Thyroid gland (tissue), 4 donors: ENCODE results near the gene ALDH4A1. TPM values are rescaled to one million over a fixed set of nuclear protein-coding genes. Genes with fewer than 3 reads are reported as not detected.

Experiments
- DNase-seq, 2 donors: peaks; one replicate each; pipeline ENCODE4 v3.0.0-alpha.2; 2019
- H3K27ac ChIP-seq, 3 donors: fragments of 200-600 bp; sonication (generic); 1 replicate in 2 of 3; 2 replicates in 1 of 3; pipeline ENCODE4 v1.5.1; 2016 to 2019; ENCODE audit warnings: mild to moderate bottlenecking in 1 of 3, moderate library complexity in 1 of 3
- H3K27me3 ChIP-seq: fragments of 200-600 bp; sonication (generic); one replicate; pipeline ENCODE4 v1.5.1; 2019
- H3K36me3 ChIP-seq, 2 donors: fragments of 200-600 bp; sonication (generic); one replicate each; pipeline ENCODE4 v1.5.1; 2016 to 2019
- H3K4me1 ChIP-seq, 2 donors: fragments of 200-600 bp; sonication (generic); one replicate each; pipeline ENCODE4 v1.5.1; 2017 to 2019
- H3K4me3 ChIP-seq, 3 donors: fragments of 200-600 bp; sonication (generic); replicated peaks in 1 of 3; 1 replicate in 2 of 3; 2 replicates in 1 of 3; pipeline ENCODE4 v1.5.1; 2016; ENCODE audit warnings: mild to moderate bottlenecking in 1 of 3
- H3K9me3 ChIP-seq: fragments of 200-600 bp; sonication (generic); one replicate; pipeline ENCODE4 v1.5.1; 2017
- POLR2A ChIP-seq, 2 donors: fragments of 450-650 bp; IDR thresholded peaks; one replicate each; pipeline ENCODE4 v1.6.1; 2017; ENCODE audit warnings: antibody characterized with exemption in 2 of 2, mild to moderate bottlenecking in 2 of 2, moderate library complexity in 1 of 2
- WGBS, 2 donors: methylation state at CpG; one replicate each; pipeline ENCODE4 v1.1.5; 2017; 5-methylcytosine and 5-hydroxymethylcytosine counted together
- intact Hi-C: fragments of 100-400 bp; cut with DNase I; formaldehyde crosslinking; loops from one replicate; pipeline ENCODE4 v1.15.1; 2023
- total RNA-seq, 4 donors: library from RNA; depleted of rRNA; stranded (reverse); fragments of >200 nt; gene quantifications; one replicate each; pipeline ENCODE4 v1.2.3, GENCODE V29; 2016
- TF ChIP-seq, protein P1 (sequence below), 6 experiments: fragments of 200-600 bp in 3 of 6; fragments of 450-650 bp in 3 of 6; sonication (generic) in 3 of 6; IDR thresholded peaks; one replicate each; pipeline ENCODE4 v1.5.1; 2016 to 2019; ENCODE audit warnings: antibody characterized with exemption in 6 of 6, mild to moderate bottlenecking in 2 of 6, inconsistent platforms in 1 of 6, moderate library complexity in 1 of 6

The ALDH4A1 gene
- total RNA-seq, 4 donors from 2014 or later: 5.4 to 29.9 (median 18.6) TPM

DNA sequence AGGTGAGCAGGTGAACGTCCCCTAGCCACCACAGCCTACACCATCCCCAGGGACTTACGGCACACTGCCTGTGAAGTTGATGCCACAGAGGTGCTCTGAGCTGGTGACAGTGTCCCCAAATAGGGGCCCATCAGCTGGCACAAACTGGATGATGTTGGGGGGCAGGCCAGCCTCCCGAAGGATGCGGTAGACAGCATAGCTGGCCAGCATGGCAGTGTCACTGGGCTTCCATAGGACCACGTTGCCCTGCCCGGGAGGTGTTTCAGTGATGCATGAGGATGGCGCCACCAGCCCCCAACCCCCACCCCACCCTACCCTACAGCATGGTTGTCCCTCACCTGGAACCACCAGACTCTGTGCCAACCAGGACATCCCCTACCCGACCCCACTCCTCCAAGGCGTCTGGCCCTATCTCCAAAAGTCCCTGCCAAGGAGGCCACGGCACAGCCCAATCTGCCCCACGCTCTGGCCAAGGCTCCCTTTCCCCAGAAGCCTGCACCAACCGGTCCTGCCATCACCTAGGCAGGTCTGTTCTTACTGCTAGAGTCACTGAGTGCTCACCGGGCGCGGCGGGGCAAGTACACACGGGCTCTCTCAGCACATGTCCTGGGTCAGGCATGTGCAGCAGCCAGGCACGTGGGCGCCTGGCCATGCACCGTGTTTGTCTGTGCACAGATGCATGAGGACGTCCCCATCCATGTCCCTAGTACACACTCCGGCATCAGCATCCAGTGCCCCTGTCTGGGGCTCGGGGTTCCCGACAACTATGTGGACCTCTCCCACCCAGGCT lies 20.5 kb downstream of the ALDH4A1 start:
- no peaks in the 10 kb centered on the region for H3K36me3 ChIP-seq

DNA sequence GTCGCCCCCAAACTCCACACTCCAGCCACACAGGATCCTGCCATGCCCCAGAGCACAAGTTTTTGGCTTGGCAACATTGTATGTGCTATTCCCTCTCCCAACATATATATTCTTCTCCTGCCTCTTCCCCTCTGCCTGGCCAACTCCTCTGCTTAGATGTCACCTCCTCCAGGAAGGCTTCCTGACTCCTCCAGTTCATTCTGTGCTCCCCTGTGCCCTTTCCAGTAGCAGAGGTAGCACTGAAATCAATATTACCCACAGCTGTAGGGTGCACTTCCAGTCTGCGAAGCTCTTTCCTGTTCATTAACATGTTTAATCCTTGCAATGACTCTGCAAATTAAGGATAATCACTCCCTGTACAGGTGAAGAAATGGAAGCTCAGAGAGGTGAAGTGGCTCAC lies 21.2 kb downstream of the ALDH4A1 start:
- Histone ChIP-seq H3K36me3 (no peaks in the 10 kb centered on the region), H3K4me3 (no peak overlapping the region), H3K27ac (no peak overlapping the region), H3K27me3 (no peaks in the 10 kb centered on the region), H3K4me1 (peaks cover 0 to 3% of the 10 kb centered on the region in 2 donors), H3K9me3 (no peaks in the 10 kb centered on the region)
- intact Hi-C loops: no loop called here
- 98 to 100% methylated on average over 2 of the region's 2 CpGs for WGBS, 2 donors
- TF ChIP-seq, protein P1, sequence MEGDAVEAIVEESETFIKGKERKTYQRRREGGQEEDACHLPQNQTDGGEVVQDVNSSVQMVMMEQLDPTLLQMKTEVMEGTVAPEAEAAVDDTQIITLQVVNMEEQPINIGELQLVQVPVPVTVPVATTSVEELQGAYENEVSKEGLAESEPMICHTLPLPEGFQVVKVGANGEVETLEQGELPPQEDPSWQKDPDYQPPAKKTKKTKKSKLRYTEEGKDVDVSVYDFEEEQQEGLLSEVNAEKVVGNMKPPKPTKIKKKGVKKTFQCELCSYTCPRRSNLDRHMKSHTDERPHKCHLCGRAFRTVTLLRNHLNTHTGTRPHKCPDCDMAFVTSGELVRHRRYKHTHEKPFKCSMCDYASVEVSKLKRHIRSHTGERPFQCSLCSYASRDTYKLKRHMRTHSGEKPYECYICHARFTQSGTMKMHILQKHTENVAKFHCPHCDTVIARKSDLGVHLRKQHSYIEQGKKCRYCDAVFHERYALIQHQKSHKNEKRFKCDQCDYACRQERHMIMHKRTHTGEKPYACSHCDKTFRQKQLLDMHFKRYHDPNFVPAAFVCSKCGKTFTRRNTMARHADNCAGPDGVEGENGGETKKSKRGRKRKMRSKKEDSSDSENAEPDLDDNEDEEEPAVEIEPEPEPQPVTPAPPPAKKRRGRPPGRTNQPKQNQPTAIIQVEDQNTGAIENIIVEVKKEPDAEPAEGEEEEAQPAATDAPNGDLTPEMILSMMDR (IDR thresholded peaks at IDR 0.05): no peak
- TF ChIP-seq POLR2A (IDR thresholded peaks at IDR 0.05): no peak
- no peak for DNase-seq

More for the DNA sequence above, 20.5 kb downstream of the ALDH4A1 start:
- Histone ChIP-seq H3K9me3 (no peaks in the 10 kb centered on the region), H3K27me3 (no peaks in the 10 kb centered on the region), H3K27ac (no peak overlapping the region), H3K4me3 (no peak overlapping the region), H3K4me1 (peaks cover 0 to 3% of the 10 kb centered on the region in 2 donors)
- intact Hi-C loops: no loop called here
- DNase-seq: no peak
- WGBS, 2 donors: 84 to 96% methylated on average over 12 to 18 of the region's 24 CpGs
- TF ChIP-seq POLR2A (IDR thresholded peaks at IDR 0.05): no peak
- TF ChIP-seq, protein P1 (IDR thresholded peaks at IDR 0.05): no peak

DNA sequence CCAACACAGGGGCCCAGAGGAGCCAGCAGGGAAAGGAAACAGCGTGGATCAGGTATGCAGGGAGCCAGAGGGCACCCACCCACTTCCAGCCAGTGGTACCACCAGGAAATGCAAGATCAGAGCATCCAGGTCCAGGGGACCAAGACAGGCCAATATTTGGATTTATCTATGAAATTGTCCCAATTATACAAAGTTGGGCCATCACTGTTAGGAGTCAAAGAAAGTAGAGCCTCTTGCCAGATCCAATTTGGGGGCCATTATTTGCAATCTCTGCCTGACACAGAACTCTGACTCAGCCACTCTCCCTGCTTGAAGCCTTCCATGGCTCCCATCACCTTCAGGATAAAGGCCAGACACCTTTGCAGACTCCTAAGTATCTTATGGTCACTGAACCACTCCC lies 21.8 kb downstream of the ALDH4A1 start:
- 88 to 100% methylated on average over 1 of the region's 1 CpG for WGBS, 2 donors
- Histone ChIP-seq H3K36me3 (no peaks in the 10 kb centered on the region), H3K27ac (no peak overlapping the region), H3K27me3 (no peaks in the 10 kb centered on the region), H3K4me3 (no peak overlapping the region), H3K9me3 (no peaks in the 10 kb centered on the region), H3K4me1 (peaks cover 0 to 3% of the 10 kb centered on the region in 2 donors)
- intact Hi-C loops: no loop called here
- TF ChIP-seq, protein P1 (IDR thresholded peaks at IDR 0.05): no peak
- no peak for TF ChIP-seq POLR2A (IDR thresholded peaks at IDR 0.05)
- no peak for DNase-seq

DNA sequence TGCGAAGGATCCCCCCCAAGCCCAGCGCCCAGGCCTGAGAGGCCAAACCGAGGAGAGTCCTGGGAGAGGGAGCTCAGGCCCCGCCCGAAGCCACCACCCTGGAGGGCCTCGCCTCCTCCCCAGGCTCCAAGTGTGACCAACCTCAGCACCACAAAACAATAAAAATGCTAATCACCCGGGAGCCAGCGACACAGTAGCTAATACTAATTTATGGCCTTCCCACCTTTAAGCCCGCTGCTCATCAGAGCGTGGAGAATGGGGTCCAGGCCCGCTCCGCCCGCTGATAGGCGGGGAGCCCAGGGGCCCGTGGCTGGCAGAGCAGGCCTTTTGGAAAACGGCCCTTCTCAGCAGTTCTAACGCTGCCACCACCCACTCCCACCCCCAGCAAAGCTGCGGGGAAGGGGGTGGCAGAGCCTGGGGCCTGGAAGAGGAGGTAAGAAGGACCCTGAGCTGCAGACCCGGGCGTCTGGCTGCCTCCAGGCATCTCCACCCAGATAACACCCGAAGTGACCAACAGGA lies 22.5 kb downstream of the ALDH4A1 start:
- intact Hi-C loops: no loop called here

More for the DNA sequence above, 22.5 kb downstream of the ALDH4A1 start:
- Histone ChIP-seq H3K4me1 (peaks cover 0 to 3% of the 10 kb centered on the region in 2 donors), H3K4me3 (no peak overlapping the region), H3K27ac (no peak overlapping the region), H3K9me3 (no peaks in the 10 kb centered on the region), H3K27me3 (no peaks in the 10 kb centered on the region), H3K36me3 (no peaks in the 10 kb centered on the region)
- DNase-seq: no peak
- WGBS, 2 donors: 37 to 63% methylated on average over 14 to 15 of the region's 21 CpGs
- TF ChIP-seq, protein P1 (IDR thresholded peaks at IDR 0.05): no peak
